H1 (cell line): ENCODE measurements around the gene CD3D. TPM values are rescaled to one million over a fixed set of nuclear protein-coding genes. Genes with fewer than 3 reads are reported as not detected.

Experiments used
- CBX8 ChIP-seq: fragments of 300-800, 300-1000 bp; sonication (generic); IDR thresholded peaks from 2 replicates; pipeline ENCODE4 v1.7.1; 2016; ENCODE audit warnings: low read depth, low read length, borderline replicate concordance
- CTBP2 ChIP-seq: IDR thresholded peaks from 2 replicates; pipeline ENCODE4 v1.7.0; 2011; ENCODE audit warnings: borderline replicate concordance, mild to moderate bottlenecking, moderate library complexity, mixed read lengths, low read length; ENCODE audit not compliant: insufficient read depth, insufficient read length
- polyA plus RNA-seq, 7 experiments: library from polyadenylated mRNA; depleted of rRNA in 3 of 7; stranded (reverse) in 5 of 7; unstranded in 2 of 7; fragments of >200 nt in 5 of 7; fragments of 200-250 nt in 2 of 7; gene quantifications; 1 replicate in 5 of 7; 2 replicates in 1 of 7; 4 replicates in 1 of 7; pipeline versions ENCODE4 v1.2.1 to v1.2.3, GENCODE V29; 2011 to 2013; ENCODE audit warnings: missing spikeins in 2 of 7, mixed read lengths in 2 of 7
- total RNA-seq: library from RNA; stranded (reverse); fragmentation: NEBNext Ultra II Directional; extraction: Animal tissue kit (Norgen Biotek cat#: 25700); gene quantifications from 2 replicates; pipeline ENCODE4 v1.2.1, GENCODE V29; 2021

Gene CD3D
- total and polyA plus RNA-seq, 2 of the 8 experiments (the other 6 are each of a cell fraction or from before 2014, with no cell fraction given): not detected

GRCh38 chr11:118349475-118349874 is 7.0 kb upstream of the CD3D start (continued):
- TF ChIP-seq CTBP2: no peak
- no peak for TF ChIP-seq CBX8
- TF ChIP-seq, all 59 proteins: peak for 0
